H1 (cell line): Measurements from ENCODE around the gene DHX36. TPM values are rescaled to one million over a fixed set of nuclear protein-coding genes. Genes with fewer than 3 reads are reported as not detected.

Experiments used
- CTCF ChIA-PET: fragments of 300-600 bp; sonication (Branson Sonifier 250); formaldehyde crosslinking; loops from one replicate; lab custom pipeline; 2021; ENCODE audit not compliant: partially characterized antibody; lab: Charles Lee
- POLR2A ChIA-PET: fragments of 300-600 bp; sonication (Branson Sonifier 250); formaldehyde crosslinking; loops from one replicate; lab custom pipeline; 2021; ENCODE audit warnings: inconsistent platforms; ENCODE audit not compliant: partially characterized antibody; lab: Charles Lee
- DNase-seq, 2 experiments: peaks; one replicate each; pipeline versions ENCODE4 v3.0.0 to v3.0.0-alpha.2; 2010 to 2022; ENCODE audit warnings: low spot score in 2 of 2, low read depth in 1 of 2, mixed read lengths in 1 of 2
- FAIRE-seq: peaks from 2 replicates; lab custom pipeline; 2011; peaks lifted over from hg19 to GRCh38; lab: Jason Lieb, UNC
- H2AFZ ChIP-seq: 2 replicates; pipeline ENCODE4 v1.8.1; 2012; ENCODE audit warnings: low read length, inconsistent platforms
- H2AK5ac ChIP-seq: 2 replicates; pipeline ENCODE4 v1.6.1; 2013; ENCODE audit warnings: low read depth, low read length
- H2BK120ac ChIP-seq: replicated peaks from 2 replicates; pipeline ENCODE3; 2013; ENCODE audit warnings: low read depth, low read length, inconsistent platforms
- H2BK12ac ChIP-seq: 2 replicates; pipeline ENCODE4 v1.6.1; 2013; ENCODE audit warnings: low read depth, low read length
- H2BK15ac ChIP-seq: 2 replicates; pipeline ENCODE4 v1.6.1; 2013; ENCODE audit warnings: low read length
- H2BK20ac ChIP-seq: 2 replicates; pipeline ENCODE4 v1.6.1; 2013; ENCODE audit warnings: low read length
- H2BK5ac ChIP-seq: 2 replicates; pipeline ENCODE4 v1.6.1; 2013; ENCODE audit warnings: low read depth, low read length
- H3K14ac ChIP-seq: 2 replicates; pipeline ENCODE4 v1.6.1; 2013; ENCODE audit warnings: inconsistent platforms; ENCODE audit not compliant: insufficient read length
- H3K18ac ChIP-seq: 2 replicates; pipeline ENCODE4 v1.6.1; 2013; ENCODE audit warnings: low read length; ENCODE audit errors: extremely low read depth
- H3K23ac ChIP-seq: 2 replicates; pipeline ENCODE4 v1.6.1; 2013; ENCODE audit warnings: inconsistent platforms; ENCODE audit not compliant: insufficient read length
- H3K23me2 ChIP-seq: 2 replicates; pipeline ENCODE4 v1.6.1; 2013; ENCODE audit warnings: low read depth, low read length
- H3K27ac ChIP-seq: 2 replicates; pipeline ENCODE4 v1.6.1; 2011; ENCODE audit warnings: low read depth, low read length, inconsistent platforms
- H3K27me3 ChIP-seq, 4 experiments: replicated peaks in 1 of 4; 1 replicate in 1 of 4; 2 replicates in 3 of 4; pipeline versions ENCODE4 v1.6.1 to v1.8.1; 2011 to 2013; ENCODE audit warnings: low read length in 3 of 4, mild to moderate bottlenecking in 3 of 4, inconsistent platforms in 2 of 4, mixed read lengths in 2 of 4, moderate library complexity in 1 of 4; ENCODE audit not compliant: control insufficient read depth in 3 of 4, insufficient read depth in 3 of 4; ENCODE audit errors: extremely low read depth in 1 of 4
- H3K36me3 ChIP-seq, 4 experiments: 2 replicates each; pipeline versions ENCODE4 v1.6.1 to v1.8.1; 2011 to 2013; ENCODE audit warnings: mild to moderate bottlenecking in 4 of 4, low read length in 3 of 4, moderate library complexity in 2 of 4, control low read depth in 1 of 4, inconsistent platforms in 1 of 4; ENCODE audit not compliant: insufficient read depth in 4 of 4, control insufficient read depth in 2 of 4
- H3K4ac ChIP-seq: replicated peaks from 2 replicates; pipeline ENCODE3; 2013; ENCODE audit warnings: low read length, low read depth, mixed read lengths, inconsistent platforms; ENCODE audit not compliant: insufficient read length
- H3K4me1 ChIP-seq, 4 experiments: replicated peaks in 1 of 4; 1 replicate in 1 of 4; 2 replicates in 3 of 4; pipeline versions ENCODE4 v1.6.1 to v1.8.1; 2011 to 2013; ENCODE audit warnings: low read length in 3 of 4, inconsistent platforms in 2 of 4, mixed read lengths in 1 of 4; ENCODE audit not compliant: insufficient read depth in 4 of 4, control insufficient read depth in 3 of 4
- H3K4me2 ChIP-seq, 2 experiments: 2 replicates each; pipeline versions ENCODE4 v1.6.1 to v1.8.1; 2011 to 2013; ENCODE audit warnings: low read depth in 2 of 2, low read length in 2 of 2, control low read depth in 1 of 2, inconsistent platforms in 1 of 2, mild to moderate bottlenecking in 1 of 2; ENCODE audit not compliant: insufficient read depth in 1 of 2
- H3K4me3 ChIP-seq, 4 experiments: fragments of 200-600, 300-600 bp in 1 of 4; sonication (generic), shearing (Covaris generic), sonication (Bioruptor Twin) in 1 of 4; 2 replicates each; pipeline versions ENCODE4 v1.5.1 to v1.8.1; 2011 to 2016; ENCODE audit warnings: low read length in 4 of 4, low read depth in 3 of 4, control low read depth in 2 of 4, inconsistent platforms in 2 of 4, mild to moderate bottlenecking in 2 of 4, mixed read lengths in 1 of 4, moderate library complexity in 1 of 4; ENCODE audit not compliant: insufficient read depth in 2 of 4; ENCODE audit errors: extremely low read depth in 1 of 4
- H3K56ac ChIP-seq: replicated peaks from 2 replicates; pipeline ENCODE3; 2013; ENCODE audit warnings: low read depth, mild to moderate bottlenecking, mixed read lengths, low read length, inconsistent platforms; ENCODE audit not compliant: insufficient read length
- H3K79me1 ChIP-seq: 2 replicates; pipeline ENCODE4 v1.6.1; 2013; ENCODE audit warnings: low read depth, low read length, control low read depth
- H3K79me2 ChIP-seq, 2 experiments: 2 replicates each; pipeline versions ENCODE4 v1.6.1 to v1.8.1; 2012 to 2013; ENCODE audit warnings: low read length in 2 of 2, mild to moderate bottlenecking in 2 of 2, inconsistent platforms in 1 of 2; ENCODE audit not compliant: insufficient read depth in 2 of 2, control insufficient read depth in 1 of 2
- H3K9ac ChIP-seq, 4 experiments: replicated peaks in 1 of 4; 1 replicate in 1 of 4; 2 replicates in 3 of 4; pipeline versions ENCODE4 v1.6.1 to v1.8.1; 2011 to 2013; ENCODE audit warnings: low read depth in 3 of 4, low read length in 3 of 4, control low read depth in 2 of 4, mild to moderate bottlenecking in 2 of 4, moderate library complexity in 2 of 4, inconsistent platforms in 1 of 4; ENCODE audit errors: extremely low read depth in 1 of 4
- H3K9me3 ChIP-seq, 2 experiments: 2 replicates each; pipeline versions ENCODE4 v1.6.1 to v1.8.1; 2012 to 2013; ENCODE audit warnings: mild to moderate bottlenecking in 2 of 2, moderate library complexity in 2 of 2, control low read depth in 1 of 2, inconsistent platforms in 1 of 2, low read depth in 1 of 2, low read length in 1 of 2, mixed read lengths in 1 of 2; ENCODE audit not compliant: insufficient read depth in 2 of 2
- H4K20me1 ChIP-seq, 2 experiments: replicated peaks in 1 of 2; 2 replicates each; pipeline versions ENCODE3 to v1.8.1; 2011 to 2013; ENCODE audit warnings: inconsistent platforms in 2 of 2, low read length in 2 of 2, mild to moderate bottlenecking in 1 of 2; ENCODE audit not compliant: insufficient read depth in 2 of 2, control insufficient read depth in 1 of 2
- H4K5ac ChIP-seq: 2 replicates; pipeline ENCODE4 v1.6.1; 2013; ENCODE audit warnings: low read length, low read depth, mixed read lengths, inconsistent platforms; ENCODE audit not compliant: insufficient read length
- H4K8ac ChIP-seq: 2 replicates; pipeline ENCODE4 v1.8.0; 2013; ENCODE audit warnings: mild to moderate bottlenecking, moderate library complexity, low read length, inconsistent platforms; ENCODE audit not compliant: insufficient read depth; ENCODE audit errors: extremely low read depth
- H4K91ac ChIP-seq: replicated peaks from 2 replicates; pipeline ENCODE3; 2013; ENCODE audit warnings: low read length, mixed read lengths, inconsistent platforms; ENCODE audit not compliant: insufficient read length
- ASH2L ChIP-seq: fragments of 200-600, 300-600 bp; sonication (generic); IDR thresholded peaks from one replicate; pipeline ENCODE4 v1.7.1; 2017; ENCODE audit warnings: low read length
- BCL11A ChIP-seq, 2 experiments: IDR thresholded peaks; one replicate each; pipeline ENCODE4 v1.6.1; 2011; ENCODE audit warnings: low read depth in 2 of 2, low read length in 2 of 2, mild to moderate bottlenecking in 2 of 2
- BRCA1 ChIP-seq: IDR thresholded peaks from 2 replicates; pipeline ENCODE4 v1.6.1; 2012; ENCODE audit warnings: low read depth, low read length, improper control_type of control experiment
- CHD1 ChIP-seq: IDR thresholded peaks from 2 replicates; pipeline ENCODE4 v1.6.1; 2012; ENCODE audit warnings: low read depth, low read length, improper control_type of control experiment
- CREB1 ChIP-seq: IDR thresholded peaks from 2 replicates; pipeline ENCODE4 v1.6.1; 2012; ENCODE audit warnings: inconsistent platforms
- GABPA ChIP-seq: IDR thresholded peaks from 2 replicates; pipeline ENCODE4 v1.6.1; 2011; ENCODE audit warnings: mild to moderate bottlenecking, low read length, moderate library complexity, borderline replicate concordance; ENCODE audit not compliant: insufficient read depth
- HDAC2 ChIP-seq, 2 experiments: fragments of 300-600 bp in 1 of 2; sonication (generic) in 1 of 2; IDR thresholded peaks; 2 replicates each; pipeline ENCODE4 v1.6.1; 2011 to 2012; ENCODE audit warnings: low read depth in 2 of 2, low read length in 2 of 2, mild to moderate bottlenecking in 2 of 2, moderate library complexity in 2 of 2, borderline replicate concordance in 1 of 2, inconsistent platforms in 1 of 2
- HDAC6 ChIP-seq: IDR thresholded peaks from one replicate; pipeline ENCODE4 v1.7.1; 2012; ENCODE audit warnings: low read depth, mild to moderate bottlenecking, inconsistent platforms, low read length, moderate library complexity
- JUND ChIP-seq: IDR thresholded peaks from 2 replicates; pipeline ENCODE4 v1.6.1; 2011; ENCODE audit warnings: mild to moderate bottlenecking, improper control_type of control experiment, low read length
- KDM1A ChIP-seq: fragments of 200-600, 300-600 bp; sonication (generic); IDR thresholded peaks from 2 replicates; pipeline ENCODE4 v1.7.1; 2016; ENCODE audit warnings: mild to moderate bottlenecking, low read length, borderline replicate concordance
- NANOG ChIP-seq: IDR thresholded peaks from 2 replicates; pipeline ENCODE4 v1.6.1; 2011; ENCODE audit warnings: low read length, low read depth, mild to moderate bottlenecking, inconsistent platforms; ENCODE audit not compliant: insufficient read depth, poor library complexity, severe bottlenecking
- RFX5 ChIP-seq: IDR thresholded peaks from 2 replicates; pipeline ENCODE4 v1.6.1; 2011; ENCODE audit warnings: low read depth, low read length, improper control_type of control experiment, borderline replicate concordance
- TBP ChIP-seq: IDR thresholded peaks from 2 replicates; pipeline ENCODE4 v1.6.1; 2011; ENCODE audit warnings: low read depth, low read length, improper control_type of control experiment
- YY1 ChIP-seq: IDR thresholded peaks from 2 replicates; pipeline ENCODE4 v1.6.1; 2011; ENCODE audit warnings: low read depth, mild to moderate bottlenecking, low read length
- WGBS, 2 experiments: shearing (Covaris generic) in 1 of 2; methylation state at CpG; one replicate each; pipeline versions ENCODE4 v1.1.6 to v1.1.7; 2013 to 2015; ENCODE audit warnings: low lambda C conversion rate in 2 of 2, mixed read lengths in 2 of 2, inconsistent platforms in 1 of 2, low coverage in 1 of 2, missing lambda C conversion rate in 1 of 2; ENCODE audit not compliant: insufficient replicate concordance in 2 of 2, insufficient coverage in 1 of 2, insufficient read length in 1 of 2; ENCODE audit errors: extremely low coverage in 1 of 2, missing lambda C conversion rate in 1 of 2; 5-methylcytosine and 5-hydroxymethylcytosine counted together
- polyA plus RNA-seq, 7 experiments: library from polyadenylated mRNA; depleted of rRNA in 3 of 7; stranded (reverse) in 5 of 7; unstranded in 2 of 7; fragments of >200 nt in 5 of 7; fragments of 200-250 nt in 2 of 7; gene quantifications; 1 replicate in 5 of 7; 2 replicates in 1 of 7; 4 replicates in 1 of 7; pipeline versions ENCODE4 v1.2.1 to v1.2.3, GENCODE V29; 2011 to 2013; ENCODE audit warnings: missing spikeins in 2 of 7, mixed read lengths in 2 of 7
- total RNA-seq: library from RNA; stranded (reverse); fragmentation: NEBNext Ultra II Directional; extraction: Animal tissue kit (Norgen Biotek cat#: 25700); gene quantifications from 2 replicates; pipeline ENCODE4 v1.2.1, GENCODE V29; 2021

Gene DHX36
- total and polyA plus RNA-seq, 2 of the 8 experiments (the other 6 are each of a cell fraction or from before 2014, with no cell fraction given): 44.9 to 131 TPM

DNA sequence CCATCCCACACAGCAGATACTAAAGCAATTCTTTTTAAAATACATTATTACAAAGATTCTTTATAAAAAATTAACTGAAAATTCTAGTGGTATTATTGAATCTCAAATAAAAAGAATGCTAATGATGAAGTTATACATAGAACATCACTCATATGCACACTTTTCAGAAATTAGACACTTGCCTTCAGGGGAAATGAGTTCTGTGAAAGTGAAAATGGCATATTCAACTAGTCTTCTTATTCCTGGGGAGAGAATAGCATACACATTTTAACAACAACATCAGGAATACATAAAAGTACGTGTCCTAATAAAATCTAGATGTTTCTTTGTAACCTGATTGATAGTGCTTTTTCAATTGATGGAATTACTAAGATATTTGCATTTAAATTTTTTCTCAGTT, 36.8 kb upstream of the DHX36 start:
- Histone ChIP-seq H3K56ac (no peak overlapping the region), H3K9me3 (no peaks in the 10 kb centered on the region), H3K14ac (no peak overlapping the region), H4K20me1 (no peaks in the 10 kb centered on the region), H3K79me2 (no peaks in the 10 kb centered on the region), H2BK5ac (no peak overlapping the region), H3K18ac (no peak overlapping the region), H3K4me2 (no peak overlapping the region), H3K23me2 (no peaks in the 10 kb centered on the region), H2BK120ac (no peak overlapping the region), H2BK12ac (no peak overlapping the region), H4K91ac (no peak overlapping the region), H2BK20ac (no peak overlapping the region), H3K23ac (no peak overlapping the region), H3K79me1 (no peaks in the 10 kb centered on the region), H2BK15ac (no peak overlapping the region), H3K4me1 (no peaks in the 10 kb centered on the region), H4K5ac (no peak overlapping the region), H2AK5ac (no peak overlapping the region), H3K9ac (no peak overlapping the region), H3K36me3 (no peaks in the 10 kb centered on the region), H3K4me3 (no peak overlapping the region), H3K27me3 (peaks cover 0 to 3% (median 0%) of the 10 kb centered on the region in 4 experiments; a peak in 1 of 7 replicates), H4K8ac (no peak overlapping the region), H3K4ac (no peak overlapping the region), H3K27ac (no peak overlapping the region), H2AFZ (no peak overlapping the region)
- ChIA-PET CTCF (no interaction called here), POLR2A (no interaction called here)
- 93% methylated on average over 1 of the region's 1 CpG; no CpG with 5 or more reads in 1 of the 2 experiments for WGBS, 2 experiments
- no peak for DNase-seq
- no peak for FAIRE-seq
- no peak for TF ChIP-seq HDAC6
- TF ChIP-seq BRCA1: no peak
- TF ChIP-seq HDAC2 (IDR thresholded peaks at IDR 0.05; ENCODE audit: borderline replicate concordance in 1 of 2, low read depth in 2 of 2, low read length in 2 of 2): no peak
- TF ChIP-seq YY1: no peak
- TF ChIP-seq CHD1: no peak
- TF ChIP-seq TBP: no peak
- no peak for TF ChIP-seq CREB1
- TF ChIP-seq RFX5: no peak
- no peak for TF ChIP-seq GABPA
- no peak for TF ChIP-seq NANOG
- TF ChIP-seq ASH2L: no peak
- TF ChIP-seq KDM1A: no peak
- TF ChIP-seq JUND: no peak
- no peak for TF ChIP-seq BCL11A (IDR thresholded peaks at IDR 0.05; ENCODE audit: low read depth in 2 of 2, low read length in 2 of 2)
